GM18873 (cell line): ENCODE data around the gene SLC16A8.
"Not testable (repeated sequence)": the region's sequence is repeated elsewhere in the genome, so short reads cannot be mapped to it uniquely, and the experiment has no call there.

Experiments
- ATAC-seq: cut with Tn5 transposase; IDR thresholded peaks from one replicate; pipeline ENCODE4 v1.9.1; 2021; ENCODE audit warnings: mild to moderate bottlenecking, moderate library complexity, moderate number of reproducible peaks; ENCODE audit not compliant: unreplicated experiment, low FRiP score

Gene SLC16A8, protein sequence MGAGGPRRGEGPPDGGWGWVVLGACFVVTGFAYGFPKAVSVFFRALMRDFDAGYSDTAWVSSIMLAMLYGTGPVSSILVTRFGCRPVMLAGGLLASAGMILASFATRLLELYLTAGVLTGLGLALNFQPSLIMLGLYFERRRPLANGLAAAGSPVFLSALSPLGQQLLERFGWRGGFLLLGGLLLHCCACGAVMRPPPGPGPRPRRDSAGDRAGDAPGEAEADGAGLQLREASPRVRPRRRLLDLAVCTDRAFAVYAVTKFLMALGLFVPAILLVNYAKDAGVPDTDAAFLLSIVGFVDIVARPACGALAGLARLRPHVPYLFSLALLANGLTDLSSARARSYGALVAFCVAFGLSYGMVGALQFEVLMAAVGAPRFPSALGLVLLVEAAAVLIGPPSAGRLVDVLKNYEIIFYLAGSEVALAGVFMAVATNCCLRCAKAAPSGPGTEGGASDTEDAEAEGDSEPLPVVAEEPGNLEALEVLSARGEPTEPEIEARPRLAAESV

GRCh38 chr22:38083931-38084631, at the start of gene SLC16A8:
SLC16A8 (minus strand) TSS chr22:38084184; CDS start chr22:38082873, 1,311 bp downstream.
- no peak for ATAC-seq

GRCh38 chr22:38133331-38133730, 49.3 kb upstream of the SLC16A8 start:
- ATAC-seq: no peak

- ATAC-seq: no peak
Measured at GRCh38 chr22:38132794-38133193, 48.8 kb upstream of the SLC16A8 start.

DNA sequence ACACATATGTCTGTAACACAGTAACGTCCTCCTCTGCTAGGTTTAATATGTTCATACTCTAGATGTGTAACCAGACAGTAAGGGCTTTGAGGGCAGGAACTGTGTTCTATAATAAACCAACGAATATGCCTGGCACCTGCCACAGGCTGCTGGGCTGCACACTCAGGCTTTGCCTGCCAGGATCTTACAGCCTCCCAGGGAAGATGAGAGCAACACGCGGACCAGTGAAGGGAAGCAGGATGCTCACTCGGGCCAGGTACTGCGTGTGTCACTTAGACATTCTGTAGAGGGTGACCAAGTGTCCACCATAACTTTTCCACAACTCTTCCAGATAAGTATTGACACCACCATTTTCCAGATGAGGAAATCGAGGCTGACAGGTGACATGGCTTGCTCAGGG, 48.2 kb upstream of the SLC16A8 start:
- ATAC-seq: no peak

GRCh38 chr22:38131399-38131798, 47.4 kb upstream of the SLC16A8 start:
- no peak for ATAC-seq

DNA sequence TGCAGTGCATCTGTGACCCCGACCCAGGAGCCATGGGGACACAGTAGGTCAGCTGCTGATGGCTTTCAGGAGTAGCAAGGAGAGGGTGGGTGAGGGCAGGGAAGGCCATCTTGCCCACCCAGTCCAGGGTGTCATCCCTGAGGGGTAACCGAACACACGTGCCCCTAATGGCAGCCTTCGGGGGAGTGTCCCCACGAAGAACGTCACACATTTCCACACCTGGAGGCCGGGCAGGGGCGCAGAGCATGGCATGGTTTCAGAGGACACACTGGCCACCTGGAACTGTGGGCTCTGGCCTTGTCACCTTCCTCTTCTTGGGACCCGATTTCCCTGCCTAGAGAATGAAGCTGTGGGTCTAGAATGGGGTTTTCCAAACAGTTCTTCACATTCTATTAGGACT, 45.9 kb upstream of the SLC16A8 start:
- ATAC-seq: no peak

DNA sequence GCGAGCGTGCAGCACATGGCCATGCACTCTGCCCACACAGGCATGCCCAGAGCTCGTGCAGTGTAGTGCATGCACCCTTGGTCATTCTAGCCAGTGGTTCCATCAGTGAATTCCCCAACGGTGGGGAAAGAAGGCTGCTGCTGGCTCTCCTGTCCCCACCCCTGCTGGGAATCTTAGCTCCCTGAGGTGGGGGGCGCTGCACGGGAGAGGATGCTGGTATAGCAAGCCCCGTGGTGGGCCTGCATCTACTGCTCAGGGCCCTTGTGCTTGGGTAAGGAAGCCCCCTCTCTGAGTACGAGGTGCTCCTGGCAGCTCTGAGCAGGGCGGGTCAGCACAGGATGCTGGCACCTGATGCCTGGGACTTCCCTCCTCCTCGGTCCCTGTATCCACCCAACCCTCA, 45.0 kb upstream of the SLC16A8 start:
- ATAC-seq: no peak

GRCh38 chr22:38127869-38128268, 43.9 kb upstream of the SLC16A8 start:
- ATAC-seq: no peak

- no peak for ATAC-seq
Measured at GRCh38 chr22:38126928-38127668, 43.1 kb upstream of the SLC16A8 start.

GRCh38 chr22:38125751-38126201, 41.8 kb upstream of the SLC16A8 start:
- ATAC-seq: no peak

GRCh38 chr22:38125038-38125610, 41.1 kb upstream of the SLC16A8 start:
- no peak for ATAC-seq

DNA sequence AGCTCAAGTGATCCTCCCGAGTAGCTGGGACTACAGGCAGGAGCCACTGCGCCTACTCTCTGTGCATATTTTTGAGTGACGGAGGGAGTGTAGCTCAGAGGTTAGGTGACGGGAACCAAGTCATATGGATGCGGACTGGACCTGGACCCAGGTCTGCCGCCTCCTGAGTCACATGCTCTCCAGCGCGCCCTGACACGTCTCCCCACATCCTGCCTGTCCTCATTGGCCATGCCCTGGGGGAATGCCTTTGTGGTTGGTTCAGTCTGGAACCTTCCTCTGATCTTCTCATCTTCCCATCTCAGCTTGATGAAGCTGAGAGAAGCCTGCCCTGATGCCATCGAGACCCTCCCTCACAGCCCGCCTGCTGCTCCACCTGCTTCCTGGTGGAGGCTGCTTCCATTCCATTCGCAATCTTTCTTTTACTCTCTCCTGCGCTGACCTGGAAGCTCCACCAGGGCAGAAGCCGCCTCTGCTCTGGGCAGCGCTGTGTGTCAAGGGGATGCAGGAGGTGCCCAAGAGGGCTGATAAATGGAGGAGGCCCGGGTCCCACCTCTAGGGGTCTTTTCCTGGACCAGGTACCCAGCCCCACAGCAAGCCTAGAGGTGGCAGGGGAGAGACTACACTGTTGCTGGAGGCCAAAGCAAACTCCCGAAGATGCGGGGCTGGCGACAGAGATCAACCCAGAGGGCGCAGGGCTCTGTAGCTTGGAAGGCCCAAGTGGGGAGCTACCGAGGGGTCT, 40.4 kb upstream of the SLC16A8 start:
- no peak for ATAC-seq

DNA sequence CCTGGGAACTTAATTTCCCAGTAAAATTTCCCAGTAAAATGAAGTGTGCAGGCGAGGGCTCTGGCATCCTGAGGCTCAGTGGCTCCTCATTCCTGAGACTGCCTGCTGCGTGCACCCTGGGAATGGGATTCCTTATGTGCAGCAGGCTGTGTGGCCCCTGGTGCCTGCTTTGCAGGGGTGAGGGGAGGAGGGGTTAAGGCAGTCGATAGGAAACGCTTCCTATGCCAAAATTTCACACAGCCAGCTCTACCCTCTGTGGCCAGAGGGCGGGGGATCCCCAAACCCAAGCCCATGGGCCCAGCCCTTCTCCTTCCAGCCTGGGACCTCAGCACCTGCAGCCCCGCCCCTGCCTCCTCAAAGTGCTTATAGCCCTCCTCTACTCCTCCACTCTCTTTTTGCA, 38.6 kb upstream of the SLC16A8 start:
- no peak for ATAC-seq

GRCh38 chr22:38120359-38121110, 36.6 kb upstream of the SLC16A8 start:
- ATAC-seq: no peak

DNA sequence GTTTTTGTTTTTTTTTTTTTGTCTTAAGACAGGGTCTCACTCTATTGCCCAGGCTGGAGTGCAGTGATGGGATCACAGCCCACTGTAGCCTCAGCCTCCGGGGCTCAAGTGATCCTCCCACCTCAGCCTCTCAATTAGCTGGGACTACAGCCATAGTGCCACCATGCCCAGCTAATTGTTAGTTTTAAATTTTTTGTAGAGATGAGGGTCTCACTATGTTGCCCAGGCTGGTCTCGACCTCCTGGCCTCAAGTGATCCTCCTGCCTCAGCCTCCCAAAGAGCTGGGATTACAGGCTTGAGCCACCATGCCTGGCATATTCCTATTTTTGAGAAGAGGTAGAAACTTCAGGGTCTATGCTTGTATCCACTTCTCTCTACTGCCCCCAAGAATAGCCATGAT, 34.8 kb upstream of the SLC16A8 start:
- ATAC-seq: not testable (repeated sequence)

DNA sequence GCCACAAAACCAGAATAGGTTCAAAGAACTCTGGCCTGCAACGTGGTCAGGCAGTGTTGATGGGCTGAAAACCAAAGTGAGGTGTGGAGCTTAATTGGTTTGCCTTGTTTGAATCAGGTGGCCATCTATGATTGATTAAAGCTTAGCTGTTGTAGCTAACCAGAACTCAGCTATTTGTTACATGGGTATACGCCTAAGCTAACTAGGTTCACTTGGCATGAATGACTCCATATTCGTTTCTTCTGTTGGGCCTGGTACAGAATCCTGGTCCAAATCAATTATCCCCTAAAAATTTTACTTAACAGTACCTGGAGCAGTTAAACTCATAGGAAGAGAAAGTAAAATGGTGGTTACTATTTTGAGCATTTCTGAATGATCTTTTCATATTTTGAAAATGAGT, 34.2 kb upstream of the SLC16A8 start:
- no peak for ATAC-seq

- not testable (repeated sequence) for ATAC-seq
Measured at GRCh38 chr22:38117556-38117955, 33.6 kb upstream of the SLC16A8 start.

DNA sequence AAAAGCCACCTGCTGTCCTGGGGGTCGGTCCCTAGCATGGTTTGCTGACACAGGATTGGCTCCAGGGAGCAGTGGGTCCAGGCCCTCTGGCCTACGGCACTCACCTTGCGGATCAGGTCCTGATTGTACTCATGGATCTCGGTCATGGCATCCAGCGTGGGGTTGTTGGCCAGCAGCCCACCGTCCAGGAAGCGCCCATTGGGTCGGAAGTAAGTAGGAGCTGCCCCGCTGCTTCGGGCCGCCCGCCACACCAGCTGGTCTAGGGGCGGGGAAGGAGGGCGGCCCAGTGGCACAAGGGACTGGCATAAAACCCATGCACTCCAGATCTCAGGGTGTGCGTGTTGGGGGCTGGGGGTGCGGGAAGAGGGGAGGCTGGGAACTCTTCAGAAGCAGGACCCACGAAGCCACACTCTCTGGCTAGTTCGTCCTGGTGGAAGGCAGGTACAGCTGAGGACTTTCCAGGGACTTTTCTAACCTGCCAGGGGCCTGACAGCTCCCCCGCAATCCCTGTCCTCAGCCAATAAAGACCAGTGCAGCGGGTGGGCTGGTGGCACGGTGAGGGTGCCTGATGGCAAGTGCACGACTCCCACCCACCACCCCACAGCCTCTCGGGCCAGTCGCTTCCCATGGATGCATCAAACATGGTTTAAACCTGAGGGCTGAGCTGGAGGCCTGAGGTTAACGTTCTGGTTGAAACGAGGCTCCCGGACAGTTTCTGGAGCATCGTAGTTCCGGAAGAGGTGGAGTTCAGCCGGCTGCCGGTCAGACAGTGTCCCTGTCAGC, 31.6 kb upstream of the SLC16A8 start:
- ATAC-seq: no peak
